Measurements from ENCODE around the gene TMBIM1. TPM values are rescaled to one million over a fixed set of nuclear protein-coding genes. Genes with fewer than 3 reads are reported as not detected.

Gene TMBIM1
- polyA plus RNA-seq, 10 donors, result 71.2 to 109 (median 96.1) TPM

DNA sequence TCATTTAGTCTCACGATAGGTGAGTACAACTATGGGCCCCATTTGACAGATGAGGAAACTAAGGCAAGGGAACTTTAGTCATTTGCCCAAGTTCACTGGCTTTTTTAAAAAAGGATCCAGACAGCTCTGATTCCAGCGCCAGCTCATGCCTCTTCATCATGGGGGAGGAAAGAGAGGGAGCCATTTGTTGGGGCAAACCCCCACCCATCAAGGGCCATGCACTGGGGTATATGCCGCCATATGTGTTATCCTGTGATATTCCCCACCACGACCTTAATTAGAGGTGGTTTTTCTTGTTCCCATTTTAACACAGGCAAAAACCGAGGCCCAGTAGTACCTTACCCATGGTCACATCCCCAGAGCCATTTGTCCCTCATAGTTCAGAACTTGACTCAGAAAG lies 32.1 kb downstream of the TMBIM1 start:
- DNase-seq, result no peak

DNA sequence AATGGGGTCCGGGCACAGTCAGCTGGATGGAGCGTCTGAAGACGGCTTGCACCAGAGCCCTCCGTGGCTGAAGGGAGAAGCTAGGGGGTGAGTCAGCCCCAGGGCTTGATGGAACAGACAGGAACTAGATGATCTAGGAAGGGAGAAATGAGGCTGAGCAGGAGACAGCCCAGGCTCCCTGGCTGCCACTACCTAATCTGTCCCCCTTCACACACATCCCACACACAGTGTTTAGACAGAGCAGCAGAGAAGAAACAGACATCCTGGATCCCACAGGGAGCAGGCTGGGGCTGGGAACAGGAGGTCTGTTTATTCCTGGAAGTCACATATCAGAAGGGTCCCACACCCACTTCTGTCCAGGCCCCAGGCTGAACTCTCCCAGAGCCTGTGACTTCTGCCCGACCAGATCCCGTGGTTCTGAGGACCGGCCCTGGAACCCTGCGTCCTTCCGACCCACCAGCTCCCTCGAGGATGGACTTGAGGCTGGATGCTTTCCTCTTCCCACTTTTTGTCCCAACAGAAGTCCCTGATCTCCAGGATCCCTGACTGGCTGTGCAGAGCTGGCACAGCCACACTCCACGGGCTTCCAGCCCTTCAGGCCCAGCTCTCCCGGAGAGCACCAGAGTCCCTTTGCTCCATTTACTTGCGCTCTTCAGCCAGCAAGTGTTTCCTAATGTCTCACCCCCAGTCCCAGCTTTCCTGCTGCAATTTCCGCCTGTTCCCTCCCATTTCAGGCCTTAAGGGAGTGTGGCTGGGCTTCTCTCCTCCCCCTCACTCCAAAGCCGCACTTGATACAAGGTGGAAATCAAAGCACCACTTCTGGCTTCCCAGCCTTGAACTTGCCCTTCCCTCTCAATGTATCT lies 33.0 kb downstream of the TMBIM1 start:
- DNase-seq, result peak in 1 of 3 donors; percentile 74

DNA sequence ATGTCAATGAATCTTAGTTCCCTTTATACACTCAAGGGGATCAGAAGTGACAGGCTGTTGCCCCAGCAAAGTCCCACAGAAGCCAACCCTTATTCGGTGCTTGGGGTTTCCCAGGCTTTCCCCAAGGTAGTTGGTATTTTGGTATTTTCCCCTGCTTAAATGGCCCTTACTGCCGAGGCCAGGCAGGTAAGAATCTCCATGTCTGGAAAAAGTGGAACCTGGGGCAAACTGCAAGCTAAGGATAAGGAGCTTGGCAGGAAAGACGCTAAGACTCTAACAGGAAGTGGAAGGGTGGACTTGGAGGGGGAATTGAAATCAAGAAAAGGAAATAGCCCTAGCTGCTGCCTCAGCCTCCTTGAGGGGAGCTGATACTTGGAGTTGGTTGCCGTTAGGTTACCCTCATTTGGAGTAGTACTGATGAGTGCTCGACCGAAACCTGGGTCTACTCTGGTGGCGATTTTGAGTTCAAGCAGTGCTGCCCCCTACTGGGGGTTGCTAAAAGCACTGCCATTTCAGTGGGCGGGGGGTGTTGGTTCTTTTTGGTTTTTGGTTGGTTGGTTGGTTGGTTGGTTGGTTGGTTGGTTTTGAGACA lies 34.8 kb downstream of the TMBIM1 start:
- peak in 1 of 3 donors; percentile 40 for DNase-seq

DNA sequence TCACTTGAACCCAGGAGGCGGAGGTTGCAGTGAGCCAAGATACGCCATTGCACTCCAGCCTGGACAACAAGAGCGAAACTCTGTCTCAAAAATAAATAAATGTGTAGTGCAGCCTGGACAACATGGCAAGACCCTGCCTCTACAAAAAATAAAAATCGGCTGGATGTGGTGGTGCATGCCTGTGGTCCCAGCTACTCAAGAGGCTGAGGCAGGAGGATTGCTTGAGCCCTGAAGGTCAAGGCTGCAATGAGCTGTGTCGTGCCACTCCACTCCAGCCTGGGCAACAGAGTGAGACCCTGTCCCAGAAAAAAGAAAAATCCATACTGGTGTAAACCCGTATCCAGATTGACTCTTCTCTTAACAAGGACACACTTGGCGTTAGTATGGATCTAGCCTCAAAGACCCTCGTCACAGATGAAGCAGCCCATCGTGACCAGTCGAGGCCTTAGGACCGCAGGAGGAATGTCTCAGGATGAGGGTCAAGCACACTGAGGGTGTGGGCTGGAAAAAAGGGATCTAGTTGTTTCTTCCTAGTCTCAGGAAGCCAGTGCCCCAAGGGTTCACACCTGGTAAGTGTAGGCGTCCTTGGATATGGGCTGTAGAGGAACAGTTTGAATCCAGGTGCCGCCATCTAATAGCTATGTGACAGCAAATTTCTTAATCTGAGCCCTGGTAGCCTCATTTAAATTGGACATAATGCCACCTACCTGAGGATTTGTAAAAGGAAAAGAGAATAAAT lies 35.5 kb downstream of the TMBIM1 start:
- DNase-seq, result no peak

DNA sequence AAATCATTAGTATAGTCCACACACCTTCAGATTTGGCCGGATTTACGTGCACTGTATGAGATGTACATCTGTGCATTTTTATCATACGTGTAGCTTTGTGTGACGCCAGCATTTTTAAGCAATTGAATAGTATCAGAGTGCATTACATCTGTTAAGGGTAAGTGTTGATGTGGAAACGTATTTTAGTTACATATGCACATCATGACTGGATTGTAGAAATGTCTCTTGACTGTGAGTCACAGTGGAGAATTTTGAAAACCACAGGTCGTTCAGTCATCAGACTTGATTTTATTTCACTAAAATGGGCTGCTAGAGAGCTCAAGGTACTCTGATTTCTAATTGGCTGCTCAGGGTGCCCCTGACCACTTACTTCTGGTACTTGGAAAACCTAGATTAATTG lies 36.9 kb downstream of the TMBIM1 start:
- no peak for DNase-seq

DNA sequence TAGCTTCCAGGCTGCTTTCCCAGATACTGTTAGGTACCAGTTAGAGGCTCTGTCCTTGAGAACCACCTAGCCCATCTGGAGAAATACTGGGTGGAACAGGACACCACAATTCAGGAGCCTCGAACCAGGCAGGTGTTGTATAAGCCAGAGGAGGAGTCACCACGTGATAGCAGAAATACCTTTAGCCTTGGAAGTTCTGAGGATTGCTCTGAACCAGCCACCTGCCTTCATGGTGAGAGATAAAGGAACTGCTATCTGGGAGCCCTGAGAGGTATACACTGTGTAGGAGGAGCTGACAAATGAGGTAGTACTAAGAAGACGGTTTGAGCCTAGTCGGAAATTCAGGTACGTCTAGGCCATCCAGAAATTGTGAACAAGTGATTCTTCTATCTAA lies 39.1 kb downstream of the TMBIM1 start:
- DNase-seq, result no peak

DNA sequence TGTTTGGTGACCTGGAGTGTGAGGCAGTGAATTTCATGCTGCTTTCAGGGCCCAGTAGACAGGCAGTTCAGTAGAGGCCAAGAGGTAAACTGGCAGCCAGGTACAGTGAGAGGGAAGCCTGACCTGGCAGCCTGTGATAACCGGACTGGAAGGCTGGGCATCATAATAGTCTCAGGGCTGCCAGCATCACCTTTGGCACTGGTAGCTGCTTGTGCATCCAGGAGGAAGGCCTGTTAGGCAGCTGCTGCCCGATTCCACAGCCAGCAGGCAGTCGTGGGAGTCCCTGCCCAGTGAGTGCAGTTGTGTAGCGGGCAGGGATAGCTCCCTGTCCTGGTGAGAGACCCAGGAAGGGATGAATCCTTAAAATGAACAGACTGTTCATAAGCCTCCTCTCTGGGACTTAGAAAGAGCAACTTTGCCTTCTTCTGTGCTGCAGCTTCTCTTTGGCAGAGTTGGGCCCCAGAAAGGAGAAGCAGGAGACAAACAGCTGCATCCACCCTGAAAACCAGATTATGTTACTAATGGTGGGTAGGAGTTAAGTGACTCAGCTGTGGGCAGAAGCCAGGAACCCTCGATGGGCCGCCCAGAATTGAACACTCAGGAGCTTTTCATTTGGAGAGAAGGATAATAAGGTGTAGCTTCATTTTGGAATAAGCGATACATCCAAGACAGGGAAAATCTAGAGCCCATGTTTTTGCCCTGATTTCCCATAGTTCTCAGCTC lies 39.6 kb downstream of the TMBIM1 start:
- peak in 1 of 3 donors; percentile 35 for DNase-seq

DNA sequence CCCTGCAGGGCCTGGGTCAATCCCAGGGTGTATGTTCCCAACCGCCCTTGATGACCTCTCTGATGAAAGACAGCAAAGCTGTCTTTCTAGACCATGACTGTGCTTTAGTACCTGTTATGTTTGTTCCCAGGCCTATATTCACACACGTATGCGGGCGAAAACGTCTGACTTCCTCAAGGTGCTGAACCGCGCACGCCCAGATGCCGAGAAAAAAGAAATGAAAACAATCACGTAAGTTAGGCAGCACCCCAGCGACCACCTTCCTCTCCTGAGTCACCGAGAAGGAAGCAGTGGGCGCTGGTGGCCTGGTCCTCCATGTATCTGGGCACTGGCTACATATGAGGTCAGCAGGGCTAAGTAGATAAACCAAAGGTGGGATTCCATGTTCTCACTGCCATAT lies 42.6 kb downstream of the TMBIM1 start:
- DNase-seq, result no peak

DNA sequence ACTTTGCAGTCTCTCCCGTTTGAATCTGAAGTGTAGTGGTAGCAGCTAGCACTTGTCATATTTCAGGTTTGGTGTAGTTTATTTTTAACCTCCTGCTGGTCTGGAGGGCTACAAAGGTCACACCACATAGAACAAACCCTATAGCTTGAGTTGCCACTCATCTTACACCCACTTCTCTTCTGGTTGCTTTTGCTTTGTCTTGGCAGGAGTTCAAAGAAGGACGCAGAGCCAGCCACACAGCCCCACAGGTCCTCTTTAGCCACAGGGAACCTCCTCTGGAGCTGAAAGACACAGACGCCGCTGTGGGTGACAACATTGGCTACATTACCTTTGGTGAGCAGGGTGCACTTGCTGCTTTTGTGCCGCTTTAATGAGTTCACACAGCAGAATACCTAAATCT lies 47.1 kb downstream of the TMBIM1 start:
- no peak for DNase-seq

DNA sequence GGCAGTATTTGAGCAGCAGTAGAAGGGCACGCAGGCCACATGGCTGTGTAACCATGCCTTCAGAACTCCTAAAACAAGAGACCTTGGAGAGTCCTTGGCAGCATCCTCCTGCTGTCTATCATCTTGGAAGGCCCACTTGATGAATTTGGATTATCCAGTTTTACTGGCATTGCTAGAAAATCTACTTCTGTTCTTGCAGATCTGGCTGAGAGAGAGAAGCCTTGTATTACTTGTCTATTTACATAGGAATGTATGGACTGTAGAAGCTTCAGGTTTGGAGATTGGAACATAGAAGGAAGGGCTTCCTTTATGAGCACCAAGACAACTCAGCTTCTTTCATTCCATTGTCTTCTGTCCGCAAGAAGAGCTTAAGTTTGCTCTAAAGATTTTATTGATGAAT lies 47.6 kb downstream of the TMBIM1 start:
- DNase-seq, result no peak

DNA sequence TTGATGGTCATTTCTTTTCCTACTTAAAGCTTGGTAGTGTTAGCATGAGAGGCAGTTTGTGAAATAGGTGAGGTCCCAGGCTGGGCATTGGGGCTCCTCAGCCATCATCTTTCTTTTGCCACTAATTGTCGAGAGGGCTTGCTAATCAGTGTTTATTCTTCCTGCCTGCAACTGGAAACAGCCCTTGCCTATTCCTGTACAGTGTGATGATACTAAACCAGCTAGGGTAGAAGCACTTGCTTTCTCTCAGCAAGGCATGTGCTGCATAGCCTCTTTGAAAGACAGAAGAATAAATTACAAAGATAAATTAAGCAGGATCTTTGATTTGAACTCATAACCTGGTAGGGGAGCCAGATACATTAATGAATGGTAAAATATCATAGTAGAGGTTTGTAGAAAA lies 48.1 kb downstream of the TMBIM1 start:
- no peak for DNase-seq

DNA sequence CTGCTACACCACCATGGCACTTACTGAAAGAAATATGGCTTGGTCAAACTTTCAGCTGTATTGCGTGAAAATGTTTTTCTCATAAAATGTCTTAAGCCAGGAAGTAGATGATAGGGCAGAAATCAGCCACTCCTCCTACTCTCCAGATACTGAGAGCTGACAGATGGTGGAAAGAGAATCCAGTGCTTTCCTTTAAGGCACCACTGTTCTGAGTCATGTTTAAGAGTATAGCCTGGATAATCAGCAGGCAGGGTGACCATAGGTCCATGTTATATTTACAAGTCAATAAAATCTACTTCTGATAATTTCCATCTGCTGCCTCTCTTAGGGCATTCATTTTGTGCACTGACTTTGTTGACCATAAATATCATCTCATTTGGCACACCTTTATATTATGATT lies 53.4 kb downstream of the TMBIM1 start:
- DNase-seq, result no peak

DNA sequence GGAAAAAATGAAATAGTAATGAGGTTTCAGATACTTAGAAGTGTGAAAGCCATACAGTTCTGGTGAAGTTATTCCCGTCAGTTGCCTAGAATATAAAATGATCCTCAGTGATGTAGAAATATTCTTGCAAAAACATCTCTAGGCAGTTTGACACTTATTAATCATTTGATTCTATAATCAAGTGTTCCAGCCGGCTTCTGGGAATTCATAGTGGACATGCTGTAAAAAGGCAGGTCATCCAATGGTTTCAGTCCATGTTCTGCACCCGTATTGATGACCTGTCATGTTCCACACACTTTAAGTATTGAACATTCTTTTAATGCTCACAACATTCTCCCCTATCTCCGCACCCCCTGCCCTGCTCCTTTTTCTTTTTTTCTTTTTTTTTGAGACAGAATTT lies 55.5 kb downstream of the TMBIM1 start:
- DNase-seq, result no peak

DNA sequence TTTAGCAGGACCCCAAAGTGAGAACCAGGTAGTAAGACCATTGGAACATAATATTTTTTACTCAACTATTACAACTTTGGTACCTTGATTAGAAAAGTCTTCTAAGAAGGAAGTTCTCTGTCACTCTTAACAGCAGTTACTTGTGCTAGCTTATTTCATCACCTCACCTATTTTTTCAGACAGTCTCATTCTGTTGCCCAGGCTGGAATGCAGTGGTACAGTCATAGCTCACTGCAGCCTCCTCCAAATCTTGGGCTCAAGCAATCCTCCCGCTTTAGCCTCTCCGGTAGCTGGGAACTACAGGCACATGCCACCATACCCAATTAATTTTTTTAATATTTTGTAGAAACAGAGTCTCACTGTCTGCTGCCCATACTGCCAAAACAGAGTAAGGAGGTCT lies 57.3 kb downstream of the TMBIM1 start:
- DNase-seq, result no peak

DNA sequence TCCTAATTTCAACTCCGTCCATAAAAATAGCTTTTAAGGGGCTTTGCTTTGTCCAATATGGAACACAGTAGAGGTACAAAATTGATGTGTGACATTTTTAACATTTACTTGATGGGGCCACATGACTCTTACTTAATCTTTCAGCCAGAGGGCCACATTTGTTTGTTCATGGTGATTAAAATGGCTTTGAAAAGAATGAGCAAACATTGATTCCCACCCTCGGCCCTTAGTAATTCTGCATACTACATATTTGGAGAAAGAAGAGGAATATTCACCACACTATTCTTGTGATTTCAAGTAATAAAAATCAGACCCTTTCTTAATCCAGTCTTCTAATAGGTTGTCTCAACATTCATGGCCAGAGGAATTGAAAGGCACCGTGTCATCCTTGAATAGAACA lies 57.8 kb downstream of the TMBIM1 start:
- no peak for DNase-seq

DNA sequence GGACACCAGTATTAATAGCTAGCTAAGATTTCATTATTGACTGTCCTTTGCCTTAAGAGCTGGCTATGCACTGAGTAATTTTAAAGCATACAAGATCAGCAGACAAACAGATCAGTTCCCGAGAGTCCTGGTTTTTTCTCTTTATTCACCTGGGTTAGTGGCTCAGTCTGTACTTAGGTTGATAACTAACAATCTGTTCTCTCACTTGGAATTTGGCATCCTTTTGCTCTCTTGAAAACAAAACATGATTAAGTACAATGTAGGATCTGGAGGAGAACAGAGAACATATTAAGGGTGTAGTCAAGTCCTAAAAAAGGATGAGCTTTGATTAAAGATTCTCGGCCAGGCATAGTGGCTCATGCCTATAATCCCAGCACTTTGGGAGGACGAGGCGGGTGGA lies 58.8 kb downstream of the TMBIM1 start:
- DNase-seq, result no peak

DNA sequence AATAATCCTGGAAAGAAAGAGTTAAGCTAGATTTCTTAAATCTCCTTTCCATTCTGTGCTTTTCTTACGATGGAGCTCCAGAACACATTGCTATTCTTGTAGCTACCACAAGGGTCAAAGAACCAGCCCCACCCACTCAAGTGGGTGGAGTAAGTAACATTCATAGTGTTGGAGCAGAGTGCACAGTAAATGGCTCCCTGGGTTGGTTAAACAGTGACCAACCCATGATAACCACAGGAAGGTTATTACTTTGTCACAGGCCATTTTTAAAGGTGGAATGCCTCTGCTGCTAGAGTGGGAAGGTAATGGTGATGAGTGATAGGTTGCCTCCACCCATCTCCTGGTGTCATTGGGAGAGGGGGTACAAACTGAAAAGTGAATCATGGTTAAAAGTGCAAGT lies 61.4 kb downstream of the TMBIM1 start:
- DNase-seq, result no peak

DNA sequence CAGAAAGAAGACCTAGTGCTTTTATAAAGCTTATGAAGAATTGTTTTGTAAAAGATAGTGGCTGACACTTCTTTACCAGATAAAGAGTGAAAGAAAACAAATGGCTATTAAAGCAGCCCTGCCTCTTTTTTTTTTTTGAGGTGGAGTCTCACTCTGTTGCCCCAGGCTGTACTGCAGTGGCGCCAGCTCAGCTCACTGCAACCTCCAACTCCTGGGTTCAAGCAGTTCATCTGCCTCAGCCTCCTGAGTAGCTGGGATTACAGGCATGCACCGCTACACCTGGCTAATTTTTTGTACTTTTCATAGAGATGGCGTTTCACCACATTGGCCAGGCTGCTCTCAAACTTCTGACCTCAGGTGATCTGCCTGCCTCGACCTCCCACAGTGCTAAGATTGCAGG lies 62.5 kb downstream of the TMBIM1 start:
- DNase-seq, result no peak

DNA sequence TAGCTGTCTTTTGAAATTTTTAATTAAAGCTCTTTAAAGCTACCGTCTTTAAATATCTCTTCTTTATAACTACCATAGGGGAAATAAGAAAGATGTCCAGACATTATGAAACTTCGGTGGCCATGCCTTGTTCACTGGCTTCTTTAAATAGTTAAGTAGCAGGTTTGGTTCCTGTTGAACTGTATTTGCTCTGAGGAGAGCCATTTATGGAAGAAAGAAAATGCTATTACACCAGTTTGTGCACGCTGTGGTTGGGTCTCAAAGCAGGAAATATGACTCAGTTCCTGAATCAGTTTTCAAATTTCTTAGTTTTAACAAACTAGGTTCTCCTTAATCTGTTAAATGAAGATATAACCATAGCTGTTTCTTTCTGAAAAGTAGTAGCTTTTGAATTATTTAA lies 63.1 kb downstream of the TMBIM1 start:
- peak; percentile 11 to 68 (median 24) for DNase-seq

DNA sequence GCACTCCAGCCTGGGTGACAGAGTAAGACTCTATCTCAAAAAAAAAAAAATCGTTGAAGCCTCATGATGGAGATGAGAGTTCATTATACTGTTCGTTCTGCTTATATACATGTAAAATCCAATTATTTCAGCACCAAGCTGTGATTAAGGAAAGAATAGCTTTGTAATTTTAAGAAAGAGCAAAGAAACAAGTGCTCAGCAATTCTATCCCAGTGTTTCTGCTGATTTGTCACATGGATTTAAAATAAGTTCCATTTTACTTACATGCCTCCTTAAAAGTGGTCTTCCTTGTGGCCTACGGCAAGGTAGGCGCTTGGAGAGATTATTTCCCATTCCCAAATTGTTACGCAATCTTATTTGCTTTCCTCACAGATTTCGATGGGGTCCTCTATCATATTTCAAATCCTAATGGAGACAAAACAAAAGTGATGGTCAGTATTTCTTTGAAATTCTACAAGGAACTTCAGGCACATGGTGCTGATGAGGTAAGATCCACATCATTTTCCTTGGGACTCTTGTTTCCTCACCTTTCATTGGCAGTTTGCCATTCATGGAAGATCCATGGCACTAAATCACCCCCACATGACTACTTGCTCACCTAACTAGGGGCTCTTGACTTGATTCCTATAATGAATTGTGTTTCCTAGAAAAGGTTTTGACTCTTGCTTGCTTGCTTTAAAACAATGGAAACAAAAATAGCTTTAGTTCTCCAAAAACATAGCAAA lies 63.8 kb downstream of the TMBIM1 start:
- DNase-seq, result no peak

DNA sequence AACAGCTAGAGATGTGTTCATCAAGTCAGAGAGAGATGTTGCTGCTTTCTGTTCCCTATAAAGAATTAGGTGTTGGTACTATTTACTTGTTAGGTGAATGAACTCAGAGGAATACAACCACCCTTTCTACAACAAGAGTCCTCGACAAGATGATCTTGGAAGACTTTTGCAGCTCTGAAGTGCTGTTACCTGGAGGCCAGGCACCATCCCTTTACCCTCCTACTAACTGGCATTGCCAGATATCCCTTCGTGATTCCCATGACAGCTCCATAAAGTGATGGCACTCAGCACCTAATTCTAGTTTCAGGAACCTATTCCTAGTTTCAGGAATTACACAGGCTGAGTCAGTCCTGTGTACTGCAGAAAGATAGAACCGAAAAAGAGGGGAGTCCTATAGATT lies 65.4 kb downstream of the TMBIM1 start:
- DNase-seq, result no peak
